HCT116 (cell line): ENCODE results near the gene NINJ1. TPM values are rescaled to one million over a fixed set of nuclear protein-coding genes. Genes with fewer than 3 reads are reported as not detected.

ENCODE experiments used
- ATAC-seq: fragments of 200-7000 bp; cut with Tn5 transposase; 2 replicates; pipeline ENCODE4 v1.9.1; 2020; ENCODE audit warnings: mild to moderate bottlenecking, moderate library complexity
- BruUV-seq: library from RNA; stranded (reverse); fragments of 400-500 nt; replicated peaks from 2 replicates; lab custom pipeline; 2021; lab: Mats Ljungman, UMichigan
- CTCF ChIA-PET: fragments of 300-600 bp; sonication (Branson Sonifier 250); formaldehyde crosslinking; loops from one replicate; lab custom pipeline; 2021; ENCODE audit warnings: antibody characterized with exemption; lab: Charles Lee
- POLR2A ChIA-PET: fragments of 300-600, 350-600 bp; sonication (Branson Sonifier 250); formaldehyde crosslinking; loops from one replicate; lab custom pipeline; 2021; ENCODE audit warnings: antibody characterized with exemption; lab: Charles Lee
- RAD21 ChIA-PET, 2 experiments: fragments of 300-600 bp; sonication (Branson Sonifier 250); formaldehyde crosslinking; loops; one replicate each; lab custom pipeline; 2023; ENCODE audit warnings: low total read pairs in 2 of 2; ENCODE audit not compliant: uncharacterized antibody in 2 of 2, unreplicated experiment in 2 of 2, low non-redundant PET in 1 of 2; lab: Charles Lee
- DNase-seq: peaks from one replicate; pipeline ENCODE4 v3.0.0-alpha.2; 2010; ENCODE audit warnings: low read depth, low spot score
- H2AFZ ChIP-seq: fragments of 200-600 bp; shearing (Covaris generic), sonication (generic); 2 replicates; pipeline ENCODE4 v1.6.1; 2017; ENCODE audit warnings: low read depth, mixed run types, mixed read lengths, antibody characterized with exemption, low read length; ENCODE audit not compliant: poor library complexity, severe bottlenecking
- H3K27ac ChIP-seq: 2 replicates; pipeline ENCODE4 v1.5.1; 2012; ENCODE audit warnings: low read depth, low read length
- H3K27me3 ChIP-seq: fragments of 200-600 bp; sonication (generic); 2 replicates; pipeline ENCODE4 v1.6.1; 2016; ENCODE audit warnings: mixed run types, low read length, mixed read lengths; ENCODE audit not compliant: insufficient read depth
- H3K36me3 ChIP-seq, 2 experiments: fragments of 200-500 bp in 1 of 2; fragments of 200-600 bp in 1 of 2; sonication (Bioruptor generic) in 1 of 2; sonication (generic) in 1 of 2; 2 replicates each; pipeline versions ENCODE4 v1.5.1 to v1.6.1; 2014 to 2016; ENCODE audit warnings: low read length in 2 of 2, inconsistent platforms in 1 of 2, mixed read lengths in 1 of 2, mixed run types in 1 of 2; ENCODE audit not compliant: insufficient read depth in 2 of 2, control insufficient read depth in 1 of 2
- H3K4me1 ChIP-seq, 2 experiments: fragments of 200-600 bp in 1 of 2; sonication (generic) in 1 of 2; 2 replicates each; pipeline versions ENCODE4 v1.5.1 to v1.6.1; 2012 to 2017; ENCODE audit warnings: low read length in 2 of 2, inconsistent platforms in 1 of 2, mild to moderate bottlenecking in 1 of 2, mixed read lengths in 1 of 2, mixed run types in 1 of 2, moderate library complexity in 1 of 2; ENCODE audit not compliant: insufficient read depth in 2 of 2, control insufficient read depth in 1 of 2
- H3K4me2 ChIP-seq: fragments of 200-600 bp; sonication (generic); 2 replicates; pipeline ENCODE4 v1.6.1; 2017; ENCODE audit warnings: mixed run types, low read length, mixed read lengths
- H3K4me3 ChIP-seq, 2 experiments: fragments of 200-600 bp in 1 of 2; sonication (generic) in 1 of 2; replicated peaks in 1 of 2; 2 replicates each; pipeline ENCODE4 v1.5.1; 2011 to 2016; ENCODE audit warnings: low read length in 2 of 2, control low read depth in 1 of 2, low read depth in 1 of 2, mild to moderate bottlenecking in 1 of 2, mixed read lengths in 1 of 2, mixed run types in 1 of 2
- H3K79me2 ChIP-seq: fragments of 200-600 bp; sonication (generic); 2 replicates; pipeline ENCODE4 v1.6.1; 2017; ENCODE audit warnings: mild to moderate bottlenecking, mixed run types, low read length, moderate library complexity, mixed read lengths; ENCODE audit not compliant: insufficient read depth
- H3K9ac ChIP-seq: fragments of 200-600 bp; sonication (generic); 2 replicates; pipeline ENCODE4 v1.6.1; 2016; ENCODE audit warnings: low read length, mixed read lengths
- H3K9me2 ChIP-seq: fragments of 200-600 bp; sonication (generic), shearing (Covaris generic); 2 replicates; pipeline ENCODE4 v1.6.1; 2017; ENCODE audit warnings: mixed run types, mild to moderate bottlenecking, moderate library complexity; ENCODE audit not compliant: insufficient read depth
- H3K9me3 ChIP-seq, 2 experiments: fragments of 200-500 bp in 1 of 2; fragments of 200-600 bp in 1 of 2; sonication (Bioruptor generic) in 1 of 2; sonication (generic) in 1 of 2; 2 replicates each; pipeline ENCODE4 v1.6.1; 2014 to 2017; ENCODE audit warnings: low read length in 2 of 2, mixed read lengths in 2 of 2, inconsistent platforms in 1 of 2, low read depth in 1 of 2, mild to moderate bottlenecking in 1 of 2, mixed run types in 1 of 2, moderate library complexity in 1 of 2; ENCODE audit not compliant: control insufficient read depth in 1 of 2, insufficient read depth in 1 of 2
- H4K20me1 ChIP-seq: fragments of 200-600 bp; sonication (generic), shearing (Covaris generic); 2 replicates; pipeline ENCODE4 v1.6.1; 2017; ENCODE audit warnings: mixed run types, mild to moderate bottlenecking, moderate library complexity; ENCODE audit not compliant: insufficient read depth
- CBX3 ChIP-seq: IDR thresholded peaks from 2 replicates; pipeline ENCODE4 v1.6.1; 2012; ENCODE audit warnings: low read depth
- CEBPB ChIP-seq: IDR thresholded peaks from 2 replicates; pipeline ENCODE4 v1.6.1; 2012; ENCODE audit warnings: low read depth
- EGR1 ChIP-seq: IDR thresholded peaks from 2 replicates; pipeline ENCODE4 v1.6.1; 2012; ENCODE audit warnings: low read depth
- ELF1 ChIP-seq: IDR thresholded peaks from 2 replicates; pipeline ENCODE4 v1.6.1; 2012; ENCODE audit warnings: low read depth, borderline replicate concordance
- EZH2phosphoT487 ChIP-seq: fragments of 200-600 bp; IDR thresholded peaks from 2 replicates; pipeline ENCODE4 v1.6.1; 2018; ENCODE audit warnings: antibody characterized with exemption, borderline replicate concordance
- FOSL1 ChIP-seq: IDR thresholded peaks from 2 replicates; pipeline ENCODE4 v1.6.1; 2012; ENCODE audit warnings: low read depth
- JUND ChIP-seq: IDR thresholded peaks from 2 replicates; pipeline ENCODE4 v1.6.1; 2012
- MAX ChIP-seq: IDR thresholded peaks from 2 replicates; pipeline ENCODE4 v1.6.1; 2012
- POLR2A ChIP-seq: IDR thresholded peaks from 2 replicates; pipeline ENCODE4 v1.7.0; 2011; ENCODE audit warnings: borderline replicate concordance; ENCODE audit not compliant: insufficient read depth, insufficient read length; ENCODE audit errors: extremely low read depth
- SIN3A ChIP-seq: IDR thresholded peaks from 2 replicates; pipeline ENCODE4 v1.6.1; 2012; ENCODE audit warnings: low read depth
- ZFX ChIP-seq: fragments of 450-650 bp; IDR thresholded peaks from 2 replicates; pipeline ENCODE4 v1.6.1; 2017
- ZNF274 ChIP-seq: fragments of 200-500 bp; sonication (Bioruptor generic); IDR thresholded peaks from 2 replicates; pipeline ENCODE4 v1.6.1; 2014; ENCODE audit warnings: mild to moderate bottlenecking, low read depth, low read length, inconsistent platforms
- intact Hi-C: fragments of 100-400 bp; cut with micrococcal nuclease; formaldehyde crosslinking; loops from 2 replicates; pipeline ENCODE4 v1.10.0; 2022
- total RNA-seq: library from RNA; stranded (reverse); gene quantifications from one replicate; pipeline ENCODE4 v1.2.1, GENCODE V29; 2021; ENCODE audit not compliant: unreplicated experiment
- TF ChIP-seq, protein P1 (sequence below): IDR thresholded peaks from 2 replicates; pipeline ENCODE4 v1.6.1; 2011; ENCODE audit warnings: mild to moderate bottlenecking, low read length, moderate library complexity; ENCODE audit not compliant: insufficient replicate concordance; ENCODE audit errors: extremely low read depth
- TF ChIP-seq, protein P2 (sequence below): IDR thresholded peaks from 2 replicates; pipeline ENCODE4 v1.6.1; 2012; ENCODE audit warnings: low read depth

Gene NINJ1
- total RNA-seq, 1 experiment from 2014 or later = 34.4 TPM

GRCh38 chr9:93090091-93090655, 43.9 kb downstream of the NINJ1 start:
- ChIA-PET CTCF (no interaction called here), POLR2A (no interaction called here), RAD21 (no interaction called here)
- DNase-seq = no peak
- Histone ChIP-seq H3K27ac (no peak overlapping the region), H3K9me3 (peaks cover 0 to 21% of the 10 kb centered on the region in 2 experiments; a peak in 2 of 4 replicates), H3K79me2 (no peaks in the 10 kb centered on the region), H3K36me3 (peaks cover 0 to 8% of the 10 kb centered on the region in 2 experiments; a peak in 1 of 4 replicates), H3K4me3 (no peak overlapping the region), H3K4me1 (peaks cover 12 to 43% of the 10 kb centered on the region in 2 experiments), H3K9ac (no peak overlapping the region), H3K27me3 (no peaks in the 10 kb centered on the region), H4K20me1 (no peaks in the 10 kb centered on the region), H2AFZ (no peak overlapping the region), H3K4me2 (no peak overlapping the region), H3K9me2 (no peaks in the 10 kb centered on the region)
- ATAC-seq = no peak
- intact Hi-C loops = no loop called here
- no TSS peak for BruUV-seq
- no peak for TF ChIP-seq EGR1
- no peak for TF ChIP-seq CEBPB
- TF ChIP-seq POLR2A = no peak
- no peak for TF ChIP-seq FOSL1
- TF ChIP-seq SIN3A = no peak
- no peak for TF ChIP-seq MAX
- TF ChIP-seq, protein P1, sequence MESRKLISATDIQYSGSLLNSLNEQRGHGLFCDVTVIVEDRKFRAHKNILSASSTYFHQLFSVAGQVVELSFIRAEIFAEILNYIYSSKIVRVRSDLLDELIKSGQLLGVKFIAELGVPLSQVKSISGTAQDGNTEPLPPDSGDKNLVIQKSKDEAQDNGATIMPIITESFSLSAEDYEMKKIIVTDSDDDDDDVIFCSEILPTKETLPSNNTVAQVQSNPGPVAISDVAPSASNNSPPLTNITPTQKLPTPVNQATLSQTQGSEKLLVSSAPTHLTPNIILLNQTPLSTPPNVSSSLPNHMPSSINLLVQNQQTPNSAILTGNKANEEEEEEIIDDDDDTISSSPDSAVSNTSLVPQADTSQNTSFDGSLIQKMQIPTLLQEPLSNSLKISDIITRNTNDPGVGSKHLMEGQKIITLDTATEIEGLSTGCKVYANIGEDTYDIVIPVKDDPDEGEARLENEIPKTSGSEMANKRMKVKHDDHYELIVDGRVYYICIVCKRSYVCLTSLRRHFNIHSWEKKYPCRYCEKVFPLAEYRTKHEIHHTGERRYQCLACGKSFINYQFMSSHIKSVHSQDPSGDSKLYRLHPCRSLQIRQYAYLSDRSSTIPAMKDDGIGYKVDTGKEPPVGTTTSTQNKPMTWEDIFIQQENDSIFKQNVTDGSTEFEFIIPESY = no peak

DNA sequence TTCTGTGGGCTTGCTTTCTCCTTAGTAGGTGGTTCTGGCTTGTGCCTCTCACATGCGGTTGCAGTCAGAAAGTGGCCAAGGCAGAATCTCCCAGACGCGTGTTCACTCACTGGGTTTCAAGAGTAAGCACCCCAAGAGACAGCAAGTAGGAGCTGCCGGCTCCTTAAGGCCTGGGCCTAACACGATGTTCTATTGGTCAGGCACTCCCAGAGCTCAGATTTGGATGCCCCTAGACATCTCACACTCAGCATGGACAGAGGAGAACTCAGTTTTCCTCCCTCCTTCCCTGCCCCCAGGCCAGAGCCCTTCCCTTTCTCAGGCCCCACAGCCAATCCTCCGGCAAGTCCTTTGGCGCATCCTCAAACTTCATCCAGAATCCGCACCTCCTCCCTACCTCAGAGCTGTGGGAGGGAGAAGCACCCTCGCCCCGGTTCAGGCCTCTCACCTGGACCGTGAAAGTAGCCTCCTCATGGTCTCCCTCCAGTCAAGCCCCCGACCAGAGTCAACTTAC, 44.5 kb downstream of the NINJ1 start:
- no peak overlapping the region for H3K4me2 ChIP-seq
- intact Hi-C loops = no loop called here
- no peaks in the 10 kb centered on the region for H4K20me1 ChIP-seq
- H3K27ac ChIP-seq = no peak overlapping the region
- H2AFZ ChIP-seq = no peak overlapping the region
- ATAC-seq = no peak
- TF ChIP-seq MAX = no peak
- TF ChIP-seq ZNF274 = no peak
- TF ChIP-seq CBX3 = no peak
- no peak for TF ChIP-seq ELF1
- TF ChIP-seq JUND = no peak
- no peak for TF ChIP-seq ZFX
- TF ChIP-seq EZH2phosphoT487 = no peak
- TF ChIP-seq, protein P2, sequence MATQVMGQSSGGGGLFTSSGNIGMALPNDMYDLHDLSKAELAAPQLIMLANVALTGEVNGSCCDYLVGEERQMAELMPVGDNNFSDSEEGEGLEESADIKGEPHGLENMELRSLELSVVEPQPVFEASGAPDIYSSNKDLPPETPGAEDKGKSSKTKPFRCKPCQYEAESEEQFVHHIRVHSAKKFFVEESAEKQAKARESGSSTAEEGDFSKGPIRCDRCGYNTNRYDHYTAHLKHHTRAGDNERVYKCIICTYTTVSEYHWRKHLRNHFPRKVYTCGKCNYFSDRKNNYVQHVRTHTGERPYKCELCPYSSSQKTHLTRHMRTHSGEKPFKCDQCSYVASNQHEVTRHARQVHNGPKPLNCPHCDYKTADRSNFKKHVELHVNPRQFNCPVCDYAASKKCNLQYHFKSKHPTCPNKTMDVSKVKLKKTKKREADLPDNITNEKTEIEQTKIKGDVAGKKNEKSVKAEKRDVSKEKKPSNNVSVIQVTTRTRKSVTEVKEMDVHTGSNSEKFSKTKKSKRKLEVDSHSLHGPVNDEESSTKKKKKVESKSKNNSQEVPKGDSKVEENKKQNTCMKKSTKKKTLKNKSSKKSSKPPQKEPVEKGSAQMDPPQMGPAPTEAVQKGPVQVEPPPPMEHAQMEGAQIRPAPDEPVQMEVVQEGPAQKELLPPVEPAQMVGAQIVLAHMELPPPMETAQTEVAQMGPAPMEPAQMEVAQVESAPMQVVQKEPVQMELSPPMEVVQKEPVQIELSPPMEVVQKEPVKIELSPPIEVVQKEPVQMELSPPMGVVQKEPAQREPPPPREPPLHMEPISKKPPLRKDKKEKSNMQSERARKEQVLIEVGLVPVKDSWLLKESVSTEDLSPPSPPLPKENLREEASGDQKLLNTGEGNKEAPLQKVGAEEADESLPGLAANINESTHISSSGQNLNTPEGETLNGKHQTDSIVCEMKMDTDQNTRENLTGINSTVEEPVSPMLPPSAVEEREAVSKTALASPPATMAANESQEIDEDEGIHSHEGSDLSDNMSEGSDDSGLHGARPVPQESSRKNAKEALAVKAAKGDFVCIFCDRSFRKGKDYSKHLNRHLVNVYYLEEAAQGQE = no peak
- TF ChIP-seq, all 23 proteins: peak for 0
- no TSS peak for BruUV-seq
- ChIA-PET POLR2A (no interaction called here), CTCF (no interaction called here), RAD21 (no interaction called here)
- DNase-seq = no peak
- no peak overlapping the region for H3K4me3 ChIP-seq
- H3K9ac ChIP-seq = no peak overlapping the region
- H3K27me3 ChIP-seq = no peaks in the 10 kb centered on the region
- peaks cover 9 to 37% of the 10 kb centered on the region in 2 experiments for H3K4me1 ChIP-seq
- no peaks in the 10 kb centered on the region for H3K79me2 ChIP-seq
- peaks cover 0 to 8% of the 10 kb centered on the region in 2 experiments; a peak in 2 of 4 replicates for H3K36me3 ChIP-seq
- no peaks in the 10 kb centered on the region for H3K9me2 ChIP-seq
- peaks cover 0 to 21% of the 10 kb centered on the region in 2 experiments; a peak in 2 of 4 replicates for H3K9me3 ChIP-seq
